Uterus (tissue), 4 donors: ENCODE results near the gene CDK5. TPM values are rescaled to one million over a fixed set of nuclear protein-coding genes. Genes with fewer than 3 reads are reported as not detected.

ENCODE experiments used
- DNase-seq, 2 donors: peaks; one replicate each; pipeline ENCODE4 v3.0.0-alpha.2; 2019 to 2020
- H3K27ac ChIP-seq, 2 donors: fragments of 200-600 bp; sonication (generic); 1 replicate in 1 of 2; 2 replicates in 1 of 2; pipeline ENCODE4 v1.5.1; 2016 to 2018
- H3K27me3 ChIP-seq, 2 donors: fragments of 200-600 bp; sonication (generic); one replicate each; pipeline ENCODE4 v1.5.1; 2018 to 2019; ENCODE audit warnings: control low read depth in 1 of 2
- H3K36me3 ChIP-seq, 2 donors: fragments of 200-600 bp; sonication (generic); one replicate each; pipeline ENCODE4 v1.5.1; 2019; ENCODE audit warnings: control low read depth in 1 of 2
- H3K4me1 ChIP-seq, 2 donors: fragments of 200-600 bp; sonication (generic); one replicate each; pipeline ENCODE4 v1.5.1; 2018 to 2019; ENCODE audit warnings: control low read depth in 1 of 2
- H3K4me3 ChIP-seq, 2 donors: fragments of 200-600 bp; sonication (generic); 1 replicate in 1 of 2; 2 replicates in 1 of 2; pipeline ENCODE4 v1.5.1; 2018 to 2019; ENCODE audit warnings: mild to moderate bottlenecking in 1 of 2
- H3K9me3 ChIP-seq, 2 donors: fragments of 200-600 bp; sonication (generic); one replicate each; pipeline ENCODE4 v1.5.1; 2019; ENCODE audit warnings: control low read depth in 1 of 2
- CTCF ChIP-seq, 4 experiments: fragments of 200-600 bp in 2 of 4; fragments of 450-650 bp in 2 of 4; sonication (generic) in 2 of 4; IDR thresholded peaks; one replicate each; pipeline ENCODE4 v1.5.1; 2016 to 2019; ENCODE audit warnings: antibody characterized with exemption in 4 of 4, mild to moderate bottlenecking in 2 of 4, moderate library complexity in 1 of 4
- POLR2A ChIP-seq, 2 donors: fragments of 450-650 bp; IDR thresholded peaks; one replicate each; pipeline ENCODE4 v1.6.1; 2016; ENCODE audit warnings: antibody characterized with exemption in 2 of 2, mild to moderate bottlenecking in 1 of 2, moderate library complexity in 1 of 2
- intact Hi-C: fragments of 100-400 bp; cut with DNase I; formaldehyde crosslinking; loops from one replicate; pipeline ENCODE4 v1.15.1; 2023; ENCODE audit warnings: low total_unique reads
- total RNA-seq, 4 donors: library from RNA; depleted of rRNA in 3 of 4; stranded (reverse); fragments of >200 nt in 3 of 4; gene quantifications; one replicate each; pipeline versions ENCODE4 v1.1.0 to v1.2.4, GENCODE V29; 2014 to 2023
- donor health status: DM: yes; HTN: yes; CAD: no.

The CDK5 gene
- total RNA-seq, 4 donors from 2014 or later = 0.51 to 9.3 (median 2.7) TPM

GRCh38 chr7:151071032-151071866 is 13.6 kb upstream of the CDK5 start:
- H3K36me3 ChIP-seq = no peaks in the 10 kb centered on the region
- H3K9me3 ChIP-seq = no peaks in the 10 kb centered on the region
- intact Hi-C loops = no loop called here
- no peak for TF ChIP-seq POLR2A (IDR thresholded peaks at IDR 0.05)
- no peak for TF ChIP-seq CTCF (IDR thresholded peaks at IDR 0.05)
- DNase-seq = no peak
- no peaks in the 10 kb centered on the region for H3K4me1 ChIP-seq
- no peaks in the 10 kb centered on the region for H3K27me3 ChIP-seq
- H3K27ac ChIP-seq = no peak overlapping the region
- no peak overlapping the region for H3K4me3 ChIP-seq

GRCh38 chr7:151070574-151070960 is 12.9 kb upstream of the CDK5 start:
- DNase-seq = no peak
- Histone ChIP-seq H3K27me3 (no peaks in the 10 kb centered on the region), H3K27ac (no peak overlapping the region), H3K4me1 (no peaks in the 10 kb centered on the region), H3K4me3 (no peak overlapping the region), H3K36me3 (no peaks in the 10 kb centered on the region), H3K9me3 (no peaks in the 10 kb centered on the region)
- TF ChIP-seq POLR2A (IDR thresholded peaks at IDR 0.05) (no peak), CTCF (IDR thresholded peaks at IDR 0.05) (no peak)
- intact Hi-C loops = no loop called here

GRCh38 chr7:151069841-151070573 is 12.3 kb upstream of the CDK5 start:
- no peaks in the 10 kb centered on the region for H3K4me1 ChIP-seq
- intact Hi-C loops = no loop called here
- H3K36me3 ChIP-seq = no peaks in the 10 kb centered on the region
- TF ChIP-seq CTCF (IDR thresholded peaks at IDR 0.05) (no peak), POLR2A (IDR thresholded peaks at IDR 0.05) (no peak)
- no peak overlapping the region for H3K4me3 ChIP-seq
- DNase-seq = no peak
- H3K27ac ChIP-seq = no peak overlapping the region
- no peaks in the 10 kb centered on the region for H3K9me3 ChIP-seq
- H3K27me3 ChIP-seq = no peaks in the 10 kb centered on the region

- no peaks in the 10 kb centered on the region for H3K36me3 ChIP-seq
- H3K27ac ChIP-seq = no peak overlapping the region
- H3K9me3 ChIP-seq = no peaks in the 10 kb centered on the region
- no peak for TF ChIP-seq POLR2A (IDR thresholded peaks at IDR 0.05)
- no peak for TF ChIP-seq CTCF (IDR thresholded peaks at IDR 0.05)
- H3K4me3 ChIP-seq = no peak overlapping the region
- no peaks in the 10 kb centered on the region for H3K27me3 ChIP-seq
- H3K4me1 ChIP-seq = no peaks in the 10 kb centered on the region
- intact Hi-C loops = no loop called here
- no peak for DNase-seq
Observed at GRCh38 chr7:151068069-151068773, 10.5 kb upstream of the CDK5 start.
